GM18870 (cell line): Measurements from ENCODE around the gene LIMS2.

ENCODE experiments used
- ATAC-seq: cut with Tn5 transposase; IDR thresholded peaks from one replicate; pipeline ENCODE4 v1.9.1; 2021; ENCODE audit warnings: moderate library complexity; ENCODE audit not compliant: unreplicated experiment

The LIMS2 gene

DNA sequence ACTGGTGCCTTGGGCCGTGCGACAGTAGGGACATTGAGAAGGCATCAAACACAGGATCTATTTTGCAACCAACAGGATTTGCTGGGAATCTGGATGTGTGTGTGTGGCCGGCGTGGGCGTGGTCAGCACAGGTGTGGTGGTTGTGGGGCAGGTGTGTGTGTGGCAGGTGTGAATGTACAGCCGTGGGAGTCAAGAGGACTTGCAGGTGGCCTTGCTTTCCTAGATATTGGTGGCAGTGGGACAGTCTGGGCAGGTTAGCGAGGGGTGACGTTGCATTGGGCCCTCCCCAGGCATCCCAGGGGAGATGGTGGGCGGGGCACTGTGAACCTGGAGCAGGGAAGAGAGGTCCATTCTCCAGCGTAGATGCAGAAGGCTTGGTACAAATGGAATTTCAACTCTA, 3.2 kb upstream of the LIMS2 start:
- no peak for ATAC-seq

DNA sequence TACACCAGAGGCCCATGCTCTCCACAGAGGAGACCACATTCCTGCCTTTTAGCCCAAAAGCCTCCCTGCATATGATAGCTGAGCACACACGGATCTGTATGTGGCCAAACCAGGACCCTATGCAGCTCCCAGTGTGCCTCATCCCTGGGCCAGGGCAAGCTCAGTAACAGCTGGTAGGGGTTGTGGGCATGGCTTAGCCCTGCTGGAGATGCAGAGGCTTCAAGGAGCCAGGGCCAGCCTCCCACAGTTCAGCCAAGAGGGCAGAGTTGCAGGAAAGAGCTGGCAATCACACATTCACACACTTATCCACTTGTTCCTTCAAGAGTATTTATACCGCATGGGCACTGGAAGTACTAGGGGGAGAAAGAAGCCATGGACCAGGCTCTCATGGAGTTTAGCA, 1.6 kb upstream of the LIMS2 start:
- ATAC-seq = no peak

DNA sequence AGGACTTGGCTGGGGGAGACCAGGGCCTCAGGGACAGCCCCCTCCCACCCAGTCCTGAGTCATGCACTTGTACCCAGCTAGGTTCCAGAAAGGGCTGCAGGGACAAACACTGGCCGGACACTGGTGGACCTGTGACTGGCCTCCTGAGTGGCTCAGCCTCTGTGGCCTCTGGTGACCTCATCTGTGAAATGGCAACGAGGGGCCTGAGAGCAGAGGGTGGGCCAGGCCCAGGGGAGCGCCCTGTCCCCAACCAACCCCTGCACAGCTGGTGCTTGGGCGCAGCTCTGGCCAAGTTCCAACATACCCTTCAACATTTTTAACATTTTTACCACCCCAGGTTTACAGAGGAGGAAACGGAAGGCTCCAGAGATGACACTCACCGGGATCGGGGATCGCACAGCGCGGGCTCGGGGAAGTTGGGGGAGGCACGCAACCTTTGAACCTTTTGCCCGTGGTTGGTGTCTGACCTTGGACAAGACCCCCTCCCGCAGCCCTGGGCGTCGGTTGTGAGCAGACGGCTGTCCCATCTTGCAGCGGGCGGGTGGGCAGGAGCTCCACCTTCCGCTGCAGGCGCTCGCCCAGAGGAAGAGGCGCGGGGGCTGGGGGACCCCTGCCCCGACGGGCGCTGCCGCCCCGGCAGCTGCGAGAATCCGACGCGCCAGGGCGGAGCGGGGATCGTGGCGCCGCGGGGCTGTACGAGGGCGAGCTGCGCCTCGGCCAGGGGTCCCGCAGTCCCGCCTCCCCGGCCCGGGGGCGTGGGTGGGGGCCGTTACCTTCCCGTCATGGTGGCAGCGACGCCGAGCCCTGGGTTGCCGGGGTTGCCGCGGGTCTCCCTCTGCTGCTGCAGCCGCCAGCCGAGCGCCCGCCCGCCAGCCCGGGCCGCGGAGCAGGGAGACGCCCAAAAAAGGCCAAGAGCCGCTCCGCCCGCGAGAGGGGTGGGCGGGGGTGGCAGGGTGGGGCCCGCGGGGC, 805 bp downstream of the LIMS2 start:
- no peak for ATAC-seq

DNA sequence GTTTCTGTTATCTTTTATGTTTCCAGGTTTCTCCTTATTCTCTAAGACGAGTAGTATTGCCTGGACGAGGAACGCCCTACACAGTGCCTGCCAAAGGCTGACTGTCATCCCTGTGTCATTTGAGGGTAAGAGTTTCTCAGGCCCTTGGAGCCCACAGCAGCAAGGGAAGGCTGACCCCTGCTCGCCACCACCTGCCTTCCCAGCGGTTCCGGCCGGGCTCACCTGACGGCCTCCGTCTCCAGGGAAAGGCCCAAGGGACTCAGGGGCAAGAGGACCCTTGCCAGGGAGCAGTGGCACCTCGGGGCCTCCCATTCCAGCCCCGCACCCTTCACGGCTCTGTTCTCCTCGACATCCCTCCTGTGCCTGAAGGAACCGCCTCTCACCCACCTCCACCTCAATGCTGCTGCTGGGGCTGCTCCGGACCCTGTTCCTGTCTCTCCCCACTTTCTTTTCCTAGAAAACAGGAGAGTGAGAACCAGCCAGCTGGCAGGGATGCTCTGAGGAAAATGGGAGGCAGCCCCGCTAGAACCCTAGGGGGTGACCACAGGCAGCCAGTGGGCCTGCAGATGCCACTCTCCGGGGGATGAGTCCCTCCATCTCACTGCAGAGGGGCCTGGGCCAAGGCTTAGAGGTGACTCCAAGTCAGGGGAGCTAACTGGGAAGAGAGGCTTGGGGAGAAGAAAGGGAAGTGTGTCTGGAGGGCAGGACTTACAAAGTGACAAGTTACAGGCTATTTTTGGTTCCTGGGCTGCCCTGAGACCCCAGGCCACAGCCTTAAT, 1.9 kb downstream of the LIMS2 start:
- ATAC-seq = no peak

DNA sequence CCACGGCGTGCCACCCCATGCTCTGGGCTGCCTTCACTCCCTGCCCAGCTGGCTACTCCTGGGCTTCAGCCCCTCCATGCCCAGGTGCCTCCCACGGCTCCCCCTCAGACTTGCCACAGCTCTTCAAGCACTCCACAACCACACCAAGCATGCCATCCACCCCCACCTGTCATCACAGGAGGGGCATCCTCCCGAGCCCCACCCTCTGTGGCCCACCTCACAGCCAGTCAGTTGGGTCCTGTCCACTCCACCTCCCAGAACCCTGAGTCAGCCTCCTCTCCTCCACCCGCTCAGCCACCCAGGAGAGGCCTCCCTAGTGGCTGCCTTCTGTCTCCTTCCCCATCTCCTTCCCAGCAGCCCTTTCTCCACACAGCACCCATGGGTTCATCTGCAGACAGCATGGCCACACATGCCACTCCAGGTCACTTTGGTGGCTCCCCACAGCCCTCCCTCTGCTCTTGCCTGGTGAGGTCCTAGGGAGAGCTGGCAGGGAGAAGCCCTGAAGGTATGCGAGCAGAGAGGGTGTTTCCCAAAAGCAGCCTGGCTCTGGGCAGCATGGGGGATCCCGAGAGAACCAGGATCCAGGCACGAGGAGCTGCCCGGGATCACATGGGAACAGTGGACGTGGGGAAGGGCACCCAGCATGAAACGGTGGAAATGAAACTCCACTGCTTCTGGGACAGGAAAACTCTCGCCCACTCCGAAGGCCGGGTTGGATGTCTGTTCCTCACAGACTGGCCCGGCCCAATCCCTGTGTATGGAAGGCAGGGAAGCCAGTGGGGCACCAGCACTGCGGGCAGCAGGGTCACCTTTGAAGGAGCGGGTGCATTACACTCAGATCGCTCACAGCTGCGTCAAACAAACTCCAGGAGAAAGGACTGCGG, 2.7 kb downstream of the LIMS2 start:
- ATAC-seq = no peak

DNA sequence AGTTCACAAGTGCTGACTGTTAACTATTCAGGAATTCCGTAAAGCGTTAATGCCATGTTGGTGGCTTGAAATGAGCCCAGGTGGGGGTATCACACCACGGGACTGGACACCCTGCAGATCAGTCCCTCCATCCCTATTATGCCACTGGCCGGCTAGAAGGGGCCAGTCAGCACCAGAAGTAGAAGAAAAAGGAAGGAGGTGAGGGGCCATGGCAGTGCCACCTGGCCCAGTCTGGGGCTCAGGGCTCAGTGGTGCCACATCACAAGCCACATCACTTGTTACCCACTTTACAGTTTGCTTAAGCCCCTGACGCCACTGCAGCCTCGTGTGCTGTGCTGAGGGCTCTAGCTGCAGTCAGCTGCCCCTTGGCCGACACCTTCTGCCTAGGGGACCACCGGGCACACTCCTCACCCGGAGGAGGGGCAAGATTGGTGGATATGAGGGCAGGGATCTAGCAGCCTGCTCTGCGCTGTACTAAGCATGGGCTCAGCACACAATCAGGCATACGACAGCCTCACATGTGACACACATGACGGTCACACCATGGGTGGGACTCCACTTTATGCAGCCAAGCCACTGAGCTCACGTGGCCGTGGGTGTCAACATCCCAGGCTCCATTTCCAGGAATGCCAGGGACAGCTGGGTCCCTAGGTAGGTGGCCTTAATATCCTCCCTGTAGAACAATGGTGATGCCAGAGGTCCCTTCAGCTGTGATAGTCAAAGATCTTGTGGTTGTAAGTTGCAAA, 3.6 kb downstream of the LIMS2 start:
- no peak for ATAC-seq

DNA sequence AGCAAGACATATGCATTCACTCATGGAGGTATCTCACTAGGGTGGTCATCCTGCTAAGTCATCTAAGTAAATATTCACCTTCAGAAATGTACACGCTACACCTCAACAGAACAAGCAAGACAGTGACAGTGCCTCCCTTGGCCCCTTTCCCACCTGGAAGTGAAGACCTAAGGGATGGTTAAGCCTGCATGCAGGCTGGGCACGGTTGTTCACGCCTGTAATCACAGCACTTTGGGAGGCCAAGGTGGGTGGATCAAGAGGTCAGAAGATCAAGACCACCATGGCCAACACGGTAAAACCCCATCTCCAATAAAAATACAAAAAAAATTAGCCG, 4.4 kb downstream of the LIMS2 start:
- ATAC-seq = no peak

DNA sequence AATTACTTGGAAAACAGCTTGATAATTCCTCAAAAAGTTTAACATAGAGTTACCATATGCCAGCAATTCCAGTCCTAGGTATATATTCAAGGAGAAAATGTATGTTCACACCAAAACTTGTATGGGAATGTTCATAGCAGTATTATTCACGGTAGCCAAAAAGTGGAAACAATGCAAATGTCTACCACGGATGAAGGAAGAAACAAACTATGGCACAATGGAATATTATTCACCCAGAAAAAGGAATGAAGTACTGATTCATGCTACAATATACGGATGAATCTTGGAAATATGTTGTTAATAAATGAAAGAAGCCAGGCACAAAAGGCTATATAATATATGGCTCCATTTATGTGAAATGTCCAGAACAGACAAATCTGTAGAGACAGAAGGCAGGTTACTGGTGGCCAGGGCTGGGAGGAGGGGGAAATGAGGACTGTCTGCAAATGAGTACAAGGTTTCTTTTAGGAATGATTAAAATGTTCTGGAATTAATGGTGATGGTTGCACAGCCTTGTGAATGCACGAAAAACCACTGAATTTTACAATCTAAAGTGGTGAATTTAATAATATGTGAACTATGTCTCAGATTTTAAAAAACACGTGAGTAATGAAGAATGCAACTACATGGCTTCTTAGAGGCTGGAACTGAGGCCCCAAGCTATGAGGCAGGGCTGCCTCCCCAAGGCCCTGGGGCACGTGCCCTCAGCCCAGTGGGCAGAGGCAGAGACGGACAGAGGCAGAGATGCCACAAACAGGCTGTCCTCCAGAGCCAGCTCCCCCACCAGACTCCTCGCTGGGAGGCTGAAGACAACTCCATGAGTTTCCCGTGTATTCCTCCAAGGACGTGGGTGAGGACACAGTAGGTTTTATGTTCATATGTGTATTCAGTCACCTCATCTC, 5.0 kb downstream of the LIMS2 start:
- ATAC-seq = no peak

DNA sequence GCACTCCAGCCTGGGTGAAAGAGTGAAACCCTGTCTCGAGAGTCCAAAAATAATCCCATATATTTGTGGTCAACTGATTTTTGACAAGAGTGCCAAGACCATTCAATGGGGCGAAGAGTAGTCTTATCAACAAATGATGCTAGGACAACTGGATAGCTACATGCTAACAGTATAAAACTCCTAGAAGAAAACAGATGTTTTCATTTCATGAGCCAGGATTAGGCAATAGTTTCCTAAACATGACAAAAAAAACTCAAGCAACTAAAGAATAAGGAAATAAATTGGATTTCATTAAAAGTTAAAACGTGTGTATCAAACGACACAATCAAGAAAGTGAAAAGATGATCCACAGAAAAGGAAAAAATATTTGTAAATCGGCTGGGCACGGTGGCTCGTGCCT, 6.3 kb downstream of the LIMS2 start:
- no peak for ATAC-seq

DNA sequence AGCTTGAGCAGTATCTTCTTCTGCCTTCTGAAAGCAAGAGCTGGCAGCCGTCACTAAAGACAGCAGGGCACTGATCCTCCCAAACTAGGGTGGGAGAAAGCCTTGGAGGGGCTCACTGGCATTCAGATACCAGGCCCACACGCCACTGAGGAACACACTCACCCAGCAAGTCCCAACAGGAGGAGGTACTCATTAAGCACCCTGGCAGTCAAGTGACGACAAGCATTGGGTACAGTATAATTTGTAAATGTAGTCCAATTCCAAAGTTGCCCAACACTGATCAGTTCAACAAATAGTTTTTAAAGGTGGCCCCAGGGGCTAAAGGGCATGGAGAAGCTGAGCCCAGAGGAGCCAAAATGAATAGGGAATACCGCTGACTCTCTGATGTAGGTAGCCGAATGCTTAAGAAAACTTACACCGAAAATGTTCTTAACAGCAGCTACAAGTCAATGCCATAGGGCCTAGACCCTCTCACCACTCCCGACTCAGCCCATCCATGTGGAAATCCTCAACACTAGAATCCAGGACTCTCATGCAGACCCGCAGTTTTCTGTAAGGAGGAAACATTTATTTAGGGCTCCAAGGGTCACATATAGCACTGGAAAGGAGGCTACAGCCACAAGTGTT, 9.9 kb downstream of the LIMS2 start:
- ATAC-seq = no peak

DNA sequence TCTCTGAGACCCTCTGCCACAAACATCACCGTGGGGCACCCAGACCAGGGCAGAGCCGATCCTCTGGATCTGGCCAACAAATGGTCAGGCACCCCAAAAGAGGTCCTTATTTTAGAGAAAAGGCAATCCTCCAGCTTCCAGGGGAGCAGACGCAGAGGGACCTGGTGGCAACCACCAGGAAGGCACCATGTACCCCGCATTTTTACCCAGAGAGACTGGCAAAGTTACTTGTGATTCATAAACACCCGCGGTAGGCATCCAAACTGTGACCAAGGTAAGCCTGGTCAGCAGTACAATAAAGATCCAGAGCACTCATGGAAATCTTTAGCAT, 10.5 kb downstream of the LIMS2 start:
- no peak for ATAC-seq

DNA sequence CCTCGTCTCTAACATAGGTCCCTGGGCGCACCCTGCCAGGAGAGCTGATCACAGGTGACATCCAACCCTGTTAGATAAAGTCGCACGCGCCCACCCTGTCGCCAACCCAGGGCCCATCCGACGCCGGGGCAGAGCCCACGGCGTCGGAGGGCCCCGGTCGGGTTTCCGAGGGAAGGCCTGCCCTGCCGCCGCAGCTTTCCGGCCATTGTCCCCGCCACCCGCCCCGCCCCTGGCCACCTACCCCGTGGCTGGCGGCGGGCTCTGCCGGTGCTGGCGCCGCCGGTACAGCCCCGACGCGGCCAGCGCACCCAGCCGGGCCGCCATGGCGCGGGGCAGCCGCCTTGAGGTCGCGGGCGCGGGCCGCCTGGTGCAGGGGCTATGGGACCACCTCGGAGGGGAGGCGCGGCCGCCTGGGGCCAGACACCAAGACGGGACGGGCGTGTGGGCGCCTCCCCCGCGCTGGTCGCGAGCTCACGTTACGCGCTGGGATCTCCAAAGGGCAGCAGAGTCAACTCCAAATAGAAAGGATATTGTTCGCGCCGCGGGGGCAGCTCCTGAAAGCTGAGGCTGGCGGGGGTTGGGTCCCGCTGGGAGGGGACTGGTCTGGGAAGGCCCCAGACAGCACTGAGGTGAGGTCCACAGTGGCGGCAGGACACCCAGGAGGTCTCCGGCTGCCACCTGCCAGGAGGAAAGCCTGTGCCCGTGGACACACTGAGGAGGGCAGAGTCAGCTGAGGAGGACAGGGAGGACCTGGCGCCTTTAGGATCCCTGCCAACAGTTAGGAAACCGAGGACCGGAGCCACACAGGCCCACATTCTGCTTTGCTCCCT, 11.1 kb downstream of the LIMS2 start:
- no peak for ATAC-seq

DNA sequence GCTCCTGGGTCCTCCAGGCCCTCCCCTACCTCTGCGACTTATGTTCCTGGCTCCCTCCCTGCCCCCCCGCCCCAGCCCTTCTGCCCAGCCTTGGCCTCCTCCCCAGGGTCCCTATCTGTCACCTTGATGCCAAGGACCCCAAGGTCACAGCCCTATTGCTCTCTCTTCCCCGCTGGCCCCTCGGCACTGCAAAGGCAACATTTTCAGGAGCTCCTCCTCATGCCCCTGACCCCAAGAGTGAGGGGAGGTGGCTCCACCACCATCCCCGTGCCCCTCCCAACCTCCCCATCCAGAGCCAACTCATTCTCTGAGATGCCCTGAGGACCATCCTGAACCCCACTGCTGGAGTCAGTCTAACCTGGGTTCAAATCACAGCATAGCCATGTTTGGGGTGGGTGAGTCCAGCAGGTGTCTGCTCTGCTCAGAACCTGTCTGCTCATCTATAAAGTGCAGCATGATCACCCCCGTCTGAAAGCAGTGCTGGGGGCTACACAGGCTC, 11.7 kb downstream of the LIMS2 start:
- no peak for ATAC-seq

DNA sequence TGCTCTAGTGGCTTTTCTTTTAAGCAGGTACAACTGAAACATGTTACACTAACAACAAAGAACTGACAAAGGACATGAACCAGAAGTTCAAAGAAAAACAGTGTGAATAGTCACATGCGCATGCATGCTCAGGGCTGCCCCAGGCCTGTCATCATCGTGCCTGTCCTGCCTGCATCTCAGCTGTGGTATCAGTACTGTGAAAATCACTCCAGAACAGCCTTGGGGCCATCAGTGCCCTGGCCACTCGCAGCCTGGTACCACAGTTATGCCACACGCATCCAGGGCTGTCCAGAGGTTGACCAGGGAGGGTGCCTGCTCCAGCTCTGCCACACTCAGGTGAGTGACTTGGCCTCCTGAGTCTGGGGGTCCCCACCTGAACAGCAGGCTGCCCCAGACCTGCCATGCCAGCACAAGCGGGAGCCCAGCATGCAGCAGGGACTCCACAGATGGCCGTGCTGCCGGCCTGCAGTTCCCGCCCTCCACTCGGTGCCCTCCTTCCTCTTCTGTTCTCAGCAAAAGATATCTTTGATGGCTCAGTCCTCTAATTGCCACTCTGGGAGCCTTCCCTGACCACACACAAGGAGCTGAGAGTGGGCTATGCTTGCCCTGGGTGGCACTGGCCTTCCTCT, 12.3 kb downstream of the LIMS2 start:
- no peak for ATAC-seq

DNA sequence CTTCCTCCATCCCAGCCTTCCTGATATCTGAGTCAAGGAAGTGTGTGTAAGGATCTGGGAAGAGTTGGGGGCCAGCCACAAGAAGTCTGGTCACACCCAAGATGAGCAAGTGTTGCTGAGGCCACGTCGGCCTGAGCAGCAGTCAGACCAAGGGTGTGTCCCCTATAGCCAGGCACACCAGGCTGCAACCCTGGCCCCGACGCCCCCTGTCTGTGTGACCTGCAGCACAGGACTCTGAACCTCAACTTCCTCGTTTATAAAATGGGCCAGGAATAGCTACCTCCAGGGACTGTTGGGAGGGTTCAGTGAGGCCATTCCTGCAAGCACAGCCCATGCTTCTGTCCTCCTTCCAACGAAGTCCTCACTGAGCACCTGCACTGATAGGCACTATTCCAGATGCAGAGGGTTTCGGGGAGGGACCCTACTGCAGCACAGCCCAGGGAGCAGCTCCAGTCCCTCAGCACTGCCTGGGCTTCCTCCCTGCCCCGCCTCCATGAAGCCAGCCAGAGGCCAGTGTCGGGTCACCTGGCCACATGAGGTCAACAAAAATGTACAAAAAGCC, 13.3 kb downstream of the LIMS2 start:
- no peak for ATAC-seq

DNA sequence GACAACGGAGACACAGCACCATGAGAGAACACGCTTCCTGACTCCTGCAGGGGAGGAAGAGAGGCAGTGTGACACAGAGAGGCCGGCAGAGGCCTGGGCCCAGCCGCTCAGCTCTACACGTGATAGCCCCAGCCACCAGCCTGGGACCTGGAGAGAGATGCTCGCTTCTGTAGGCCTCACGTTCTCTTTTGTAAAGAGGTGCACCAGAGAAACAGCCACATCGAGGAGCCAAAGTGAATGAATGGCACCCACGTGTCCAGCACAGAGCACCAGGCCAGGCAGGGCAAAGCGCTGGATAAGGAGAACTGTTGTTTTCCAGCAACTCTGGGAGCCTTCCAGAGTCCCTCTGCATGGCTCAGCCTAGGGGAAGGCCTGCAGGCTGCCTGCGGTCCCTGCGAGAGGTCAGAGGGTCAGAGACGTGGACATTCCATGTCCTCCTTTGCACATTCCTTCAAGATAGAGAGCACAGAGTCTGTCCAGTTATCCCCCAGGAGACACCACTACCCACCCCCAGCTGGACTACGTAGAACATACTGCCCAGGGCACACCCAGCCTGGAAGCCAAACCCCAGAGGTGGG, 14.2 kb downstream of the LIMS2 start:
- no peak for ATAC-seq

DNA sequence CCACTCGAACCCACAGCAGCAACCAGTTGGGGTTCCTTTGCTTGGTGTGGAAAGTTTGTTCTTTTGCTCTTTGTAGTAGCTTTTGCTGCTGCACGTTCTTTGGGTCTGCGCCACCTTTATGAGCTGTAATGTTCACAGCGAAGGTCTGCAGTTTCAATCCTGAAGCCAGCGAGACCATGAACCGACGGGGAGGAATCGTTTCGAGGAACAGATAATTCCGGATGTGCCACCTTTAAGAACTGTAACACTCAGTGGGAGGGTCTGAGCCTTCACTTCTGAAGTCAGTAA, 15.1 kb downstream of the LIMS2 start:
- no peak for ATAC-seq
